ENCODE data around the gene PRR14. TPM values are rescaled to one million over a fixed set of nuclear protein-coding genes. Genes with fewer than 3 reads are reported as not detected.
A peak's percentile ranks its signal among the peaks of the same experiment; 100 is the strongest.

PRR14 gene
- total RNA-seq, 6 experiments from 2014 or later, result 26.8 to 34.6 (median 29.8) TPM

DNA sequence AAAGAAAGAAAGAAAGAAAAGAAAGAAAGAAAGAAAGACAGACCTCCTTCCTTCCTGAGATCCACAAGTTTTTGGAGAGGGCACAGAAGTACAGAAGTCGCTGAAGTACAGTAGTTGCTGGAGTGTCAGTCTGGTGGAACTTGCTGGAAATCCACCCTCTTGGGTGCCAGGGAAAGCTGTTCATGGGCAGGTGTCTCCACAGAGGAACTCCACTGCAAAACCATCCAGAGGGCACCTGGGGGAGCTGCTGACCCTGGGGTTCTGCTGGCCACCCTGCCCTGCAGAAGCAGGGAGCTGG, 3.5 kb upstream of the PRR14 start:
- Mint-ChIP-seq H3K27ac (no peak overlapping the region), H3K4me1 (ENCODE audit: low read depth) (peaks cover 10% of the 10 kb centered on the region), H3K27me3 (ENCODE audit: insufficient read depth) (peaks cover 3% of the 10 kb centered on the region), H3K4me3 (no peak overlapping the region), H3K9me3 (no peaks in the 10 kb centered on the region), H3K36me3 (ENCODE audit: low read depth) (peaks cover 2% of the 10 kb centered on the region; the same call in 1 of the 2 replicates)
- no peak for DNase-seq
- TF ChIP-seq, protein P1, sequence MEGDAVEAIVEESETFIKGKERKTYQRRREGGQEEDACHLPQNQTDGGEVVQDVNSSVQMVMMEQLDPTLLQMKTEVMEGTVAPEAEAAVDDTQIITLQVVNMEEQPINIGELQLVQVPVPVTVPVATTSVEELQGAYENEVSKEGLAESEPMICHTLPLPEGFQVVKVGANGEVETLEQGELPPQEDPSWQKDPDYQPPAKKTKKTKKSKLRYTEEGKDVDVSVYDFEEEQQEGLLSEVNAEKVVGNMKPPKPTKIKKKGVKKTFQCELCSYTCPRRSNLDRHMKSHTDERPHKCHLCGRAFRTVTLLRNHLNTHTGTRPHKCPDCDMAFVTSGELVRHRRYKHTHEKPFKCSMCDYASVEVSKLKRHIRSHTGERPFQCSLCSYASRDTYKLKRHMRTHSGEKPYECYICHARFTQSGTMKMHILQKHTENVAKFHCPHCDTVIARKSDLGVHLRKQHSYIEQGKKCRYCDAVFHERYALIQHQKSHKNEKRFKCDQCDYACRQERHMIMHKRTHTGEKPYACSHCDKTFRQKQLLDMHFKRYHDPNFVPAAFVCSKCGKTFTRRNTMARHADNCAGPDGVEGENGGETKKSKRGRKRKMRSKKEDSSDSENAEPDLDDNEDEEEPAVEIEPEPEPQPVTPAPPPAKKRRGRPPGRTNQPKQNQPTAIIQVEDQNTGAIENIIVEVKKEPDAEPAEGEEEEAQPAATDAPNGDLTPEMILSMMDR (IDR thresholded peaks at IDR 0.05), result no peak

DNA sequence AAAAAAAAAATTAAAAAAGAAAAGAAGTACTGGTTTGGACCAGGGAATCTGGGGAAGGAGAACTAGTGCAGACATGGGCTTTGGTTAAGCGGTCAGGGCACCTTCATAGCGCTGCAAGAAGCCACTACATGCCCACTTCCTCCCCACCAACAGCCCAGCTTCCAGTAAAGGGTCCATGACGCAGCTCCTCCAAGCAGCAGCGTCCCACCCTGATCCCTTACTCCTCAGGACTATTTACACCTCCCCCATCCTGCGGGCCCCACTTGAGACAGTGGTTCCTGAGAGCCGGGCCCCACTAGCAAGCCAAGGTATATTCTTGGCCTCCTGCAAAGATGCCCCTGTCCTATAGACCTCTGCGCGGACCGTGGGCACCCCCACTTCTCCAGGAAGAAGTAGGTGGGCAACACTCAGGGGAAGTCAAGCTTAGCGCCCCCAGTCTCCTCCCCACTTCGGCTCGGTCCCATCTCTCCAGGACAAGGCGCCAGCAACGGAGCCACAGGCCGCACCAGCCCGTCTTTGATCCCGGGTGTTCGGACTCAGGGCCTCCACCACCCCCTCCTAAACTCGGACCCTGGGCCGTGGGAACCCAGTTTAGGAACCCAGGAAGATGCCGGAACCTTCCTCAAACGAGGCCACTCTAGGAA, 913 bp upstream of the PRR14 start:
- no peak for DNase-seq
- peak overlapping the region; percentile 94 for H3K27ac Mint-ChIP-seq
- TF ChIP-seq, protein P1 (IDR thresholded peaks at IDR 0.05), result no peak
- peaks cover 3% of the 10 kb centered on the region for H3K27me3 Mint-ChIP-seq (ENCODE audit: insufficient read depth)
- peak overlapping the region; percentile 99 for H3K4me3 Mint-ChIP-seq
- peaks cover 5% of the 10 kb centered on the region; the same call in 1 of the 2 replicates for H3K36me3 Mint-ChIP-seq (ENCODE audit: low read depth)
- H3K9me3 Mint-ChIP-seq, result no peaks in the 10 kb centered on the region
- peaks cover 19% of the 10 kb centered on the region for H3K4me1 Mint-ChIP-seq (ENCODE audit: low read depth)

DNA sequence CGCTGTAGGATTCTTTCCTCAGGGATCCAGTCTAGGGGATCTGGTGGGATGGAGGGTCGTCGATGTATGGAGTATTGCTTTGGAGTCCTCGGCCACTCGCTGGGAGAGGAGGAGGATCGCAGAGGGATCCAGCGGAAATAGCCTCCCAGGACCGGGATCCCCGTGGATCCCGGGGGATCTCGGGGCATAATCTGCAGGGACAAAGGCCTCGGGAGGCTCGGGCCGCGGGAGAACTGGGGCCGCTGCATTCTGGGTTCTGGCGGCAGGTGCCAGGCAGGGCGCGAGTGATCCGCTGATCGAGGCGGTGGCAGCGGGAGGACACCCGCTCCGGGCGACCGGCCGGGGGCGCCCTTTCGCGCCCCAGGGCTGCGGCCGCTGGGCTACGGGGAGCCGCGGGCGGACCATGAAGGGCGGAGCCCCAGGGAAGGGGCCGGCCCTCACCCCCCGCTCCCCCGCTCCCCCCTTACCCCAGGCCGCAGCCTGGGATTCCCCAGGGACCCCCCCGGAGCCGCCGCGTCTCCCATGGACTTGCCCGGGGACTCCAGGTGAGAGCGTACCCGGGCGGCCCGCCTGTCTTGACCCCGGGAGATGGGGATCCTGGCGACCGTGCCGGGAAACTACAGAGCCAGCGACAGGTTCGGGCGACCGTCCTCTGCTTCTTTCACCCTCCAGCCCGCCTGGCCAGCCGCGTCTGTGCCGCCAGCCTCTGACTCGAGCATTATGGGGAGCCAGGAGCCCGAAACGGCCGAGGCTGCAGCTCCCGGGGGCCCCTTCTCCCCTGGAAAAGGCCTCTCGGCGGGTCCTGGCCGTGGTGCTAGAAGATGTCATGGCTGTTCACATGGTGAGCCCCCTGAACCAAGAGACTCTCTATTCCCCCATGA, 604 bp downstream of the PRR14 start:
- Mint-ChIP-seq H3K27me3 (ENCODE audit: insufficient read depth) (peaks cover 3% of the 10 kb centered on the region), H3K9me3 (no peaks in the 10 kb centered on the region), H3K36me3 (ENCODE audit: low read depth) (peaks cover 8% of the 10 kb centered on the region), H3K4me1 (ENCODE audit: low read depth) (peaks cover 24% of the 10 kb centered on the region), H3K4me3 (peak overlapping the region; percentile 99), H3K27ac (peak overlapping the region; percentile 94)
- peak; percentile 54 for DNase-seq
- TF ChIP-seq, protein P1 (IDR thresholded peaks at IDR 0.05), result peak; percentile 88

DNA sequence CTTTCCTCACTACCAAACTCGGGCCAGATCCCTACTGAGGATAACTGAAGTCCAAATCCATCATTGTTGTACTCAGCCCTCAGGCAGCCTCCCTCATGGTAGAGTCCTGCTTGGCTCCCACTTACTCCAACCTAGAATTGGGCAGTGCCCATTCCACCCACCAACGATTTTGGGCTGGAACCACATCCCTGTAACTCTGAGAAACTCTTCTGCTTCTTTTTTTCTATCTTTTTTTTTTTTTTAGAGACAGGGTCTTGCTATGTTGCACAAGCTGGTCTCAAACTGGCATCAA, 1.2 kb downstream of the PRR14 start:
- H3K4me3 Mint-ChIP-seq, result peak overlapping the region; percentile 99
- no peak for DNase-seq
- peaks cover 12% of the 10 kb centered on the region for H3K36me3 Mint-ChIP-seq (ENCODE audit: low read depth)
- TF ChIP-seq, protein P1 (IDR thresholded peaks at IDR 0.05), result no peak
- peaks cover 1% of the 10 kb centered on the region; the same call in 1 of the 2 replicates for H3K27me3 Mint-ChIP-seq (ENCODE audit: insufficient read depth)
- peak overlapping the region; percentile 71 for H3K27ac Mint-ChIP-seq
- no peaks in the 10 kb centered on the region for H3K9me3 Mint-ChIP-seq
- H3K4me1 Mint-ChIP-seq (ENCODE audit: low read depth), result peaks cover 30% of the 10 kb centered on the region

DNA sequence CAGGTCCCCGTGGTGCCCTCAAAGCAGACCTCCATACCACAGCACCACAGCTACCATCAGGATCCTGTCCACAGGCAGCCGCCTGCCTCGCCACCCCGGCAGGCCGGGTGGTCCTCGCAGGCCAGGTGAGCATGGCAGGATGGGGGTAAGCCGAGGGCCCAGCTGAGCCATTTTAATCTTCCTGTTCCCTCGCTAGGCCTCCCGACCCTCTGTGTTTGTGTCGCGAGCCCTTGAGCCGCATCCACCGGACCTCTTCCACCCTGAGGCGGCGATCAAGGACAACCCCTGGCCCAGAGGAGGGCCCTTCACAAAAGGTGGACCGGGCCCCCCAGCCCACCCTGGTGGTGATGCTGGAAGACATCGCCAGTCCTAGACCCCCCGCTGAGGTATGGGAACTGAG, 2.0 kb downstream of the PRR14 start:
- Mint-ChIP-seq H3K9me3 (no peaks in the 10 kb centered on the region), H3K36me3 (ENCODE audit: low read depth) (peaks cover 12% of the 10 kb centered on the region)

More for the DNA sequence above, 2.0 kb downstream of the PRR14 start:
- peak overlapping the region; percentile 99 for H3K4me3 Mint-ChIP-seq
- TF ChIP-seq, protein P1 (IDR thresholded peaks at IDR 0.05), result no peak
- peak overlapping the region; percentile 71; the same call in 1 of the 2 replicates for H3K27ac Mint-ChIP-seq
- peaks cover 1% of the 10 kb centered on the region; the same call in 1 of the 2 replicates for H3K27me3 Mint-ChIP-seq (ENCODE audit: insufficient read depth)
- H3K4me1 Mint-ChIP-seq (ENCODE audit: low read depth), result peaks cover 37% of the 10 kb centered on the region
- no peak for DNase-seq
